Measurements from ENCODE around the gene FAP. TPM values are rescaled to one million over a fixed set of nuclear protein-coding genes. Genes with fewer than 3 reads are reported as not detected.

FAP gene
- total and polyA plus RNA-seq, 2 of the 8 experiments (the other 6 are each of a cell fraction or from before 2014, with no cell fraction given) = not detected

- TF ChIP-seq CHD7 (IDR thresholded peaks at IDR 0.05; ENCODE audit: insufficient replicate concordance, low read length) (no peak), ATF3 (IDR thresholded peaks at IDR 0.05; ENCODE audit: insufficient read depth, low read depth, low read length) (no peak), EP300 (IDR thresholded peaks at IDR 0.05; ENCODE audit: borderline replicate concordance in 1 of 2, low read depth in 2 of 2, low read length in 2 of 2) (no peak), SUZ12 (IDR thresholded peaks at IDR 0.05; ENCODE audit: low read length) (no peak), POLR2A (IDR thresholded peaks at IDR 0.05; ENCODE audit: control extremely low read depth in 1 of 2, low read depth in 2 of 2, low read length in 2 of 2) (no peak), E2F6 (IDR thresholded peaks at IDR 0.05) (no peak)
Measured at GRCh38 chr2:162175714-162176113, 67.5 kb downstream of the FAP start (continued).

All from H1 (cell line).